AG09309 (cell line): Measurements from ENCODE around the gene ATG16L1.

Source experiments
- DNase-seq: peaks from one replicate; pipeline ENCODE4 v3.0.0-alpha.2; 2010; ENCODE audit warnings: low read depth
- H3K4me3 ChIP-seq: 2 replicates; pipeline ENCODE4 v1.5.1; 2011; ENCODE audit warnings: mild to moderate bottlenecking, low read depth, low read length, moderate library complexity; ENCODE audit not compliant: control insufficient read depth
- CTCF ChIP-seq: IDR thresholded peaks from 2 replicates; pipeline ENCODE4 v1.5.1; 2011; ENCODE audit warnings: mild to moderate bottlenecking, low read depth, low read length, inconsistent platforms; ENCODE audit not compliant: insufficient read depth, control insufficient read depth; ENCODE audit errors: missing control alignments

The ATG16L1 gene

DNA sequence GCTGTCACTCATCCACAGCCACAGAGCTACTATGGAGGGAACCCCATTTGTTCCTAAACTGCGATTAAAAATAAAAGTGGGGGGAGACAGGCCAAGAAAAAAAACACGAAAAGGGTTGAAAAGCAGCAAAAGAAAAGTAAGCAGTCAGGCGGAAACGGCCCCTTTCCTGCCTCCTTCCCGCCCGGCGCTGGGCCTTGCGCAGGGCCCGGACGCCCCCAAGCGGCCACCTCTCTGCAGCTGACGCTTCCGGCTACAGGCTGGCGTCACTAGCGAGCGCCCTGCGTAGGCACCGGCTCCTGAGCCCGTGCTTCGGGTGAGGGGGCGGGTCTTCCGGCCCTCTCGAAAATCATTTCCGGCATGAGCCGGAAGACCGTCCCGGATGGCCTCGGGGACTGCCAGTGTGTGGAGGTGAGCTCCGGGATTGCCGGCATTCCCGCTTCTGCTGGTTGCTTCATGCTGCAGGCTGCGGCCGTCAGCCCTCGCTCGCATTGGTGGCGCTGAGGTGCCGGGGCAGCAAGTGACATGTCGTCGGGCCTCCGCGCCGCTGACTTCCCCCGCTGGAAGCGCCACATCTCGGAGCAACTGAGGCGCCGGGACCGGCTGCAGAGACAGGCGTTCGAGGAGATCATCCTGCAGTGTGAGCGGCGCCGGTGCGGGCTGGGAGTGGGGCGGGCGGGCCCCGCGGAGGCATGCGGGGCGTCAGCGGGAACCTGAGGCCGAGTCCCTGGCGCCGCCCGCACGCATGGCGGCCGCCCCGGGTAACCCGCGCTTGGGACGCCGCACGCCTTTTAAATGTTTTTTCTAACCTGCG is at the start of gene ATG16L1:
TSS of gene ATG16L1 (plus strand) at position 368 of the 811 bp plus-strand sequence. CDS start at position 523, 155 bp downstream.
- TF ChIP-seq CTCF, result peak; percentile 95

GRCh38 chr2:233202531-233202944 is 48.9 kb upstream of the ATG16L1 start:
- DNase-seq, result no peak
- no peak for TF ChIP-seq CTCF
- no peak overlapping the region for H3K4me3 ChIP-seq

More for the DNA sequence above, at the start of gene ATG16L1:
- peak; percentile 77 for DNase-seq
- peak within 1 kb of the TSS; percentile 80 for H3K4me3 ChIP-seq

DNA sequence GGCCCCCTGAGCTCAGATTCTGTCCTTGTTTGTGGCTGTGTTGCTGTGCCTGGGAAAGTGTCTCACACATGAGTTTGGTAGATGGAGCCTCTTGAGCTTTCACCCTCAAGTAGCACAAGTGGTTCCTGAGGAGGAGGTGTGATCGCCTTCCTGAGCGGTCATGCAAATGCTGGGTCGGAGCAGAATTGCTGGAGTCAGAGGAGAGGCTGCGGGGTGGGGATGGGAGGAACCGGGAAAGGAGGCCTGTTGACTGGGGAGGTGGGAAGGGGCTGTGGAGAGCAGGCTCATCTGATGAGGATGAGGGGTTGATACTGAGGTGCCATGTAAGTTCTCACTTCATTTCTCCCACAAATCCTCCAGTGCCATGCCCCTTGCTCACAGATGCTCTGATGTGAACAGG is 48.4 kb upstream of the ATG16L1 start:
- no peak overlapping the region for H3K4me3 ChIP-seq
- no peak for TF ChIP-seq CTCF
- DNase-seq, result no peak

DNA sequence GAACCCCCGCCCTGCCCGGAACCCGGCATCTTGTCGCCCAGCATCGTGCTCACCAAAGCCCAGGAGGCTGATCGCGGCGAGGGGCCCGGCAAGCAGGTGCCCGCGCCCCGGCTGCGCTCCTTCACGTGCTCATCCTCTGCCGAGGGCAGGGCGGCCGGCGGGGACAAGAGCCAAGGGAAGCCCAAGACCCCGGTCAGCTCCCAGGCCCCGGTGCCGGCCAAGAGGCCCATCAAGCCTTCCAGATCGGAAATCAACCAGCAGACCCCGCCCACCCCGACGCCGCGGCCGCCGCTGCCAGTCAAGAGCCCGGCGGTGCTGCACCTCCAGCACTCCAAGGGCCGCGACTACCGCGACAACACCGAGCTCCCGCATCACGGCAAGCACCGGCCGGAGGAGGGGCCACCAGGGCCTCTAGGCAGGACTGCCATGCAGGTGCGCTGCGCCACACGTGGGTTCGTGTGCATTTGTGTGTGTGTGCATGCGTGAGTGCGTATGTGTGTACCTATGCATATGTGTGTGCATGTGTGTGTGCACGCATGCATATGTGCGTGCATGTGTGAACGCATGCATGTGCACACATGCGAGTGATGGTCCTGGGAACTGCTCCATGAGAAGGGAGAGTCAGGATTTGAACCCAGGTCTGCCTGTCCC is 47.1 kb upstream of the ATG16L1 start:
- TF ChIP-seq CTCF, result no peak
- H3K4me3 ChIP-seq, result no peak overlapping the region
- no peak for DNase-seq

DNA sequence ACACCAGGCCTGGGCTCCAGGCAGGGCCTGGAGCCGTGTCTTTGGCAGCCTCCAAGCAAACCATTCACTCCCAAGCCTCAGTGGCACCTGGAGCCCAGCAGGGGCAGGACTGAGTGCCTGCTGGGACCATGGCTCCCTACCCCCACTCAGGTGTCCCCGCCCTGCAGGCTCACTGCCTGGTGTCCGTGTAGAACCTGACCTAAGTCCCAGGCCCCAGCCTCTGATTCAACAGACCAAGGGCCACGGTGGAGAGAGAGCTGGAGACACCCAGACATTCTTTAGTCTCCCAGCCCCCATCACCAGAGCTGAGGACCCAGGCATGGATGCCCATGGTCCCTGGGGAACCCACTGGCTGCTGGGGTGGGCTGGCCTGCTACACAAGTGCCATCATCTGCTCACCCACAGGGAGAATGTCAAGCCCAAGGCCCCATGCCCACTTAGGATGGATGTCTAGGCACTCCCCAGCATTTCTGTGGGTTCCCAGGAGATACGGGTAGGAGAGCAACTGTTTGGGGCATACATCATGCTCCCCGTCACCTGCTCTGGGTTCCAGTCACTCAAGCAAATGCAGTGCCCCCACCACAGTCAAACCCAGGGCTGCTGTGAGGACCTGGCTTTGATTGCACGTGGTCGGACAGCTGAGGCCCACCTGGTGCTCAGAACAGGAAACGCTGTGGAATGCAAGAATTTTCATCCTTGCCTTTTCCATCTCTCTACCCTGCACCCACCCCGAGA is 42.9 kb upstream of the ATG16L1 start:
- no peak for DNase-seq
- no peak overlapping the region for H3K4me3 ChIP-seq
- no peak for TF ChIP-seq CTCF

DNA sequence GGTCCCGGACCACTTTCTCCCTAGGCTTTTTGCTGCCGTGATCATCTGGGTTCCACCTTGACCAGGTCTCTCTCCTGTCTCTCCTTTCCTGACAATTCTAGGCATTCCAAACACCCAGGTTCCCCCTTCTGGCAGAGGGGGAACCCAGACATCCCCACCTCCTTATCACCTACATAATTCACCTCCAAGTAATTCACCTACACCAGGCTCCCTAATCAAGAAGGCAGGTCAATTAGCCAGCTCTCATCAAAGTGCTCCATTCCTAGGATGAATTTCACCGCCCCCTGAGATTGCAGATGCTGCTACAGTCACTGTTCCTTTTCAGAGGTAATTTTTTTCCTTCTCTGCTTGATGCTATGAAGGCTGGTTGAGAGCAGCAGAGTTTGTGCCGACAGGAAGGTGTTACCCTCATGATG is 42.3 kb upstream of the ATG16L1 start:
- no peak for TF ChIP-seq CTCF
- no peak overlapping the region for H3K4me3 ChIP-seq
- DNase-seq, result no peak
